ENCODE data around the gene KIF1A. TPM values are rescaled to one million over a fixed set of nuclear protein-coding genes. Genes with fewer than 3 reads are reported as not detected.
A peak's percentile ranks its signal among the peaks of the same experiment; 100 is the strongest.

Gene KIF1A
- total and polyA plus RNA-seq, 2 of the 13 experiments (the other 11 are each of a cell fraction or from before 2014, with no cell fraction given) = 0.01 TPM; not detected in 1

- FAIRE-seq (no peak), DNase-seq (ENCODE audit: low spot score) (no peak), ATAC-seq (no peak)
- no peak for TF ChIP-seq HNRNPLL (IDR thresholded peaks at IDR 0.05; ENCODE audit: low read depth, low read length, poor library complexity, severe bottlenecking)
- TF ChIP-seq ZC3H4 (CRISPR knock-in tag; IDR thresholded peaks at IDR 0.05; ENCODE audit: borderline replicate concordance) = no peak
- peak; percentile 79; the same call in 1 of the 2 replicates for TF ChIP-seq EZH2 (conservative IDR thresholded peaks at IDR 0.05; ENCODE audit: low read depth, low read length)
- TF ChIP-seq DPF2 (CRISPR knock-in tag; IDR thresholded peaks at IDR 0.05; ENCODE audit: borderline replicate concordance, low read depth) = no peak
- TF ChIP-seq ZNF484 (CRISPR knock-in tag; IDR thresholded peaks at IDR 0.05; ENCODE audit: borderline replicate concordance, low read depth) = no peak
- intact Hi-C loops (cut with micrococcal nuclease; ENCODE audit: unreplicated experiment) = no loop called here
- no peak overlapping the region for H3K4me3 ChIP-seq (replicated peaks in 1 of 3; ENCODE audit: insufficient read depth in 1 of 3, low read depth in 2 of 3, low read length in 3 of 3)
- H3K27me3 ChIP-seq (ENCODE audit: control insufficient read depth in 1 of 2, insufficient read depth in 2 of 2, low read length in 2 of 2) = peaks cover 26 to 83% of the 10 kb centered on the region in 2 experiments; a peak in 4 of 5 replicates
- H4K20me1 ChIP-seq (ENCODE audit: insufficient read depth, low read length) = no peaks in the 10 kb centered on the region; the same call in 1 of the 2 replicates
- ChIA-PET CTCF (ENCODE audit: low intra/inter-chr PET ratio, low total read pairs) (no interaction called here), POLR2A (no interaction called here)
- BruUV-seq (replicated peaks) = no TSS peak
- no peak overlapping the region for H3K9ac ChIP-seq (ENCODE audit: insufficient read depth, low read depth, low read length)
- H3K9me3 ChIP-seq (ENCODE audit: low read length) = no peaks in the 10 kb centered on the region
- 5% methylated on average over 7 of the region's 7 CpGs for WGBS (ENCODE audit: low lambda C conversion rate)
- in situ Hi-C loops (cut with HindIII; ENCODE audit: extremely low pct_ligation_motif_present, low pct_unique_long_range_greater_than_20kb) = no loop called here
- no peak overlapping the region for H3K27ac ChIP-seq (ENCODE audit: extremely low read length, insufficient read depth, low read length)
- H2AFZ ChIP-seq (ENCODE audit: low read length) = no peak overlapping the region
- H3K4me1 ChIP-seq (ENCODE audit: insufficient read depth, low read length) = no peaks in the 10 kb centered on the region
- H3K36me3 ChIP-seq (replicated peaks in 1 of 2; ENCODE audit: control insufficient read depth in 1 of 2, insufficient read depth in 2 of 2, low read length in 2 of 2) = no peaks in the 10 kb centered on the region
- no peak overlapping the region for H3K4me2 ChIP-seq (ENCODE audit: low read depth, low read length)
- no peaks in the 10 kb centered on the region for H3K79me2 ChIP-seq (ENCODE audit: insufficient read depth, low read length)
These were observed 1.4 kb upstream of the KIF1A start for GRCh38 chr2:240821429-240821778.

GRCh38 chr2:240820607-240821428, 799 bp upstream of the KIF1A start:
- H3K4me1 ChIP-seq (ENCODE audit: insufficient read depth, low read length) = no peaks in the 10 kb centered on the region
- H3K4me2 ChIP-seq (ENCODE audit: low read depth, low read length) = no peak overlapping the region
- H3K9ac ChIP-seq (ENCODE audit: insufficient read depth, low read depth, low read length) = no peak overlapping the region
- in situ Hi-C loops (cut with HindIII; ENCODE audit: extremely low pct_ligation_motif_present, low pct_unique_long_range_greater_than_20kb) (no loop called here), intact Hi-C loops (cut with micrococcal nuclease; ENCODE audit: unreplicated experiment) (no loop called here)
- DNase-seq (ENCODE audit: low spot score) (no peak), ATAC-seq (peak; percentile 57), FAIRE-seq (no peak)
- CTCF ChIA-PET (ENCODE audit: low intra/inter-chr PET ratio, low total read pairs) = no interaction called here
- no peak overlapping the region; a peak in 1 of 6 replicates for H3K4me3 ChIP-seq (replicated peaks in 1 of 3; ENCODE audit: insufficient read depth in 1 of 3, low read depth in 2 of 3, low read length in 3 of 3)
- H4K20me1 ChIP-seq (ENCODE audit: insufficient read depth, low read length) = no peaks in the 10 kb centered on the region; the same call in 1 of the 2 replicates
- TF ChIP-seq EZH2 (conservative IDR thresholded peaks at IDR 0.05; ENCODE audit: low read depth, low read length) (peak; percentile 99), ZNF777 (CRISPR knock-in tag; IDR thresholded peaks at IDR 0.05) (no peak), ZNF883 (CRISPR knock-in tag; IDR thresholded peaks at IDR 0.05; ENCODE audit: not compliant biosample characterization) (no peak), ZNF652 (CRISPR knock-in tag; IDR thresholded peaks at IDR 0.05; ENCODE audit: borderline replicate concordance, low read depth) (peak; percentile 48; the same call in 1 of the 2 replicates), MTA1 (CRISPR knock-in tag; IDR thresholded peaks at IDR 0.05; ENCODE audit: borderline replicate concordance) (peak; percentile 32; the same call in 1 of the 2 replicates), ATF3 (CRISPR knock-in tag; IDR thresholded peaks at IDR 0.05) (no peak), FOXJ3 (CRISPR knock-in tag; IDR thresholded peaks at IDR 0.05; ENCODE audit: borderline replicate concordance) (no peak), ZNF543 (CRISPR knock-in tag; IDR thresholded peaks at IDR 0.05) (no peak)
- TF ChIP-seq, protein P1, sequence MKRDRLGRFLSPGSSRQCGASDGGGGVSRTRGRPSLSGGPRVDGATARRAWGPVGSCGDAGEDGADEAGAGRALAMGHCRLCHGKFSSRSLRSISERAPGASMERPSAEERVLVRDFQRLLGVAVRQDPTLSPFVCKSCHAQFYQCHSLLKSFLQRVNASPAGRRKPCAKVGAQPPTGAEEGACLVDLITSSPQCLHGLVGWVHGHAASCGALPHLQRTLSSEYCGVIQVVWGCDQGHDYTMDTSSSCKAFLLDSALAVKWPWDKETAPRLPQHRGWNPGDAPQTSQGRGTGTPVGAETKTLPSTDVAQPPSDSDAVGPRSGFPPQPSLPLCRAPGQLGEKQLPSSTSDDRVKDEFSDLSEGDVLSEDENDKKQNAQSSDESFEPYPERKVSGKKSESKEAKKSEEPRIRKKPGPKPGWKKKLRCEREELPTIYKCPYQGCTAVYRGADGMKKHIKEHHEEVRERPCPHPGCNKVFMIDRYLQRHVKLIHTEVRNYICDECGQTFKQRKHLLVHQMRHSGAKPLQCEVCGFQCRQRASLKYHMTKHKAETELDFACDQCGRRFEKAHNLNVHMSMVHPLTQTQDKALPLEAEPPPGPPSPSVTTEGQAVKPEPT (CRISPR knock-in tag; IDR thresholded peaks at IDR 0.05; ENCODE audit: low read depth) = no peak
- H3K36me3 ChIP-seq (replicated peaks in 1 of 2; ENCODE audit: control insufficient read depth in 1 of 2, insufficient read depth in 2 of 2, low read length in 2 of 2) = no peaks in the 10 kb centered on the region
- H3K27me3 ChIP-seq (ENCODE audit: control insufficient read depth in 1 of 2, insufficient read depth in 2 of 2, low read length in 2 of 2) = peaks cover 26 to 81% of the 10 kb centered on the region in 2 experiments; a peak in 4 of 5 replicates
- no peaks in the 10 kb centered on the region for H3K9me3 ChIP-seq (ENCODE audit: low read length)
- no peak overlapping the region for H2AFZ ChIP-seq (ENCODE audit: low read length)
- no TSS peak for BruUV-seq (replicated peaks)
- 7% methylated on average over 42 of the region's 64 CpGs for WGBS (ENCODE audit: low lambda C conversion rate)
- no peak overlapping the region for H3K27ac ChIP-seq (ENCODE audit: extremely low read length, insufficient read depth, low read length)
- H3K79me2 ChIP-seq (ENCODE audit: insufficient read depth, low read length) = no peaks in the 10 kb centered on the region
- POLR2A ChIA-PET = no interaction called here
